WTC11 (cell line): ENCODE data around the gene TRAIP. TPM values are rescaled to one million over a fixed set of nuclear protein-coding genes. Genes with fewer than 3 reads are reported as not detected.

Experiments
- ATAC-seq: fragments of 200-7000 bp; cut with Tn5 transposase; 2 replicates; pipeline ENCODE4 v1.10.0; 2021; ENCODE audit warnings: mild to moderate bottlenecking, moderate library complexity
- CTCF ChIA-PET: fragments of 300-600 bp; sonication (Branson Sonifier 250); formaldehyde crosslinking; loops from one replicate; lab custom pipeline; 2021; ENCODE audit warnings: antibody characterized with exemption; lab: Charles Lee
- POLR2A ChIA-PET: fragments of 350-600 bp; sonication (Branson Sonifier 250); formaldehyde crosslinking; loops from one replicate; lab custom pipeline; 2021; ENCODE audit warnings: antibody characterized with exemption; lab: Charles Lee
- DNase-seq: peaks from one replicate; pipeline ENCODE4 v3.0.0; 2021; ENCODE audit warnings: low spot score
- H3K27ac Mint-ChIP-seq: 2 replicates; pipeline ENCODE4 v1.8.0; 2021; ENCODE audit warnings: mixed read lengths
- H3K27me3 Mint-ChIP-seq: 2 replicates; pipeline ENCODE4 v1.8.0; 2021; ENCODE audit warnings: low read depth, mild to moderate bottlenecking, moderate library complexity, mixed read lengths
- H3K36me3 Mint-ChIP-seq: 2 replicates; pipeline ENCODE4 v1.8.0; 2021; ENCODE audit warnings: mixed read lengths
- H3K4me1 Mint-ChIP-seq: 2 replicates; pipeline ENCODE4 v1.8.0; 2022; ENCODE audit warnings: mixed read lengths
- H3K4me3 Mint-ChIP-seq: 2 replicates; pipeline ENCODE4 v1.8.0; 2021; ENCODE audit warnings: mild to moderate bottlenecking, moderate library complexity, mixed read lengths
- H3K9me3 Mint-ChIP-seq: 2 replicates; pipeline ENCODE4 v1.8.0; 2021; ENCODE audit warnings: mixed read lengths
- ELF4 ChIP-seq: sonication (generic); formaldehyde crosslinking; IDR thresholded peaks from 2 replicates; pipeline ENCODE4 v1.8.1; 2022; ENCODE audit warnings: low read depth, mild to moderate bottlenecking, moderate library complexity, missing genetic modification reagents
- FOXK1 ChIP-seq: sonication (generic); formaldehyde crosslinking; IDR thresholded peaks from 2 replicates; pipeline ENCODE4 v1.8.0; 2022; ENCODE audit warnings: mild to moderate bottlenecking, moderate library complexity, missing genetic modification reagents
- GABPB1 ChIP-seq: sonication (generic); formaldehyde crosslinking; IDR thresholded peaks from 2 replicates; pipeline ENCODE4 v1.8.1; 2023; ENCODE audit warnings: mild to moderate bottlenecking, missing genetic modification reagents
- HMGXB4 ChIP-seq: sonication (generic); formaldehyde crosslinking; IDR thresholded peaks from 2 replicates; pipeline ENCODE4 v1.8.1; 2023; ENCODE audit warnings: mild to moderate bottlenecking, moderate library complexity, missing genetic modification reagents
- IRF2 ChIP-seq: sonication (generic); formaldehyde crosslinking; IDR thresholded peaks from 2 replicates; pipeline ENCODE4 v1.8.0; 2022; ENCODE audit warnings: low read depth, missing genetic modification reagents, borderline replicate concordance
- JAZF1 ChIP-seq: fragments of 250-450 bp; sonication (Bioruptor Pico); IDR thresholded peaks from 2 replicates; pipeline ENCODE4 v1.9.0; 2021; ENCODE audit warnings: moderate library complexity, mild to moderate bottlenecking, inconsistent platforms
- JUN ChIP-seq: sonication (generic); formaldehyde crosslinking; IDR thresholded peaks from 2 replicates; pipeline ENCODE4 v1.8.0; 2023; ENCODE audit warnings: mild to moderate bottlenecking, missing genetic modification reagents
- OVOL2 ChIP-seq: fragments of 250-450 bp; sonication (Bioruptor Pico); IDR thresholded peaks from 2 replicates; pipeline ENCODE4 v1.9.0; 2021; ENCODE audit warnings: mild to moderate bottlenecking, borderline replicate concordance
- PRDM15 ChIP-seq: sonication (generic); formaldehyde crosslinking; IDR thresholded peaks from 2 replicates; pipeline ENCODE4 v1.8.0; 2022; ENCODE audit warnings: missing genetic modification reagents
- RELA ChIP-seq: sonication (generic); formaldehyde crosslinking; IDR thresholded peaks from 2 replicates; pipeline ENCODE4 v1.8.1; 2022; ENCODE audit warnings: missing genetic modification reagents, mild to moderate bottlenecking, borderline replicate concordance
- RORB ChIP-seq: fragments of 250-450 bp; sonication (Bioruptor Pico); IDR thresholded peaks from 2 replicates; pipeline ENCODE4 v1.9.0; 2021; ENCODE audit warnings: mild to moderate bottlenecking
- ZBTB21 ChIP-seq: sonication (generic); formaldehyde crosslinking; IDR thresholded peaks from 2 replicates; pipeline ENCODE4 v1.8.1; 2023; ENCODE audit warnings: mild to moderate bottlenecking, missing genetic modification reagents, borderline replicate concordance
- ZNF138 ChIP-seq: sonication (generic); formaldehyde crosslinking; conservative IDR thresholded peaks from 2 replicates; pipeline ENCODE4 v1.8.1; 2022; ENCODE audit warnings: mild to moderate bottlenecking, moderate library complexity, missing genetic modification reagents
- ZNF317 ChIP-seq: sonication (generic); formaldehyde crosslinking; IDR thresholded peaks from 2 replicates; pipeline ENCODE4 v1.8.1; 2023; ENCODE audit warnings: low read depth, mild to moderate bottlenecking, moderate library complexity, missing genetic modification reagents, borderline replicate concordance
- ZNF416 ChIP-seq: fragments of 250-450 bp; sonication (Bioruptor Pico); IDR thresholded peaks from 2 replicates; pipeline ENCODE4 v1.9.0; 2021; ENCODE audit warnings: mild to moderate bottlenecking, inconsistent platforms
- total RNA-seq: library from RNA; stranded (reverse); gene quantifications from 3 replicates; pipeline ENCODE4 v1.2.3, GENCODE V29; 2021
- TF ChIP-seq, protein P1 (sequence below): sonication (generic); formaldehyde crosslinking; IDR thresholded peaks from 2 replicates; pipeline ENCODE4 v1.8.0; 2022; ENCODE audit warnings: mild to moderate bottlenecking, missing genetic modification reagents
- TF ChIP-seq, protein P2 (sequence below): fragments of 200-600 bp; IDR thresholded peaks from 2 replicates; pipeline ENCODE4 v1.8.0; 2022; ENCODE audit warnings: antibody characterized with exemption
- TF ChIP-seq, protein P3 (sequence below): sonication (generic); formaldehyde crosslinking; IDR thresholded peaks from 2 replicates; pipeline ENCODE4 v1.8.1; 2023; ENCODE audit warnings: mild to moderate bottlenecking, missing genetic modification reagents, moderate library complexity
- TF ChIP-seq, protein P4 (sequence below): sonication (generic); formaldehyde crosslinking; IDR thresholded peaks from 2 replicates; pipeline ENCODE4 v1.8.1; 2023; ENCODE audit warnings: mild to moderate bottlenecking, missing genetic modification reagents, borderline replicate concordance
- TF ChIP-seq, protein P5 (sequence below): fragments of 250-450 bp; sonication (Bioruptor Pico); IDR thresholded peaks from 2 replicates; pipeline ENCODE4 v2.1.2; 2022; ENCODE audit warnings: mild to moderate bottlenecking, moderate library complexity

The TRAIP gene
- total RNA-seq, 1 experiment from 2014 or later = 25.9 TPM

- Mint-ChIP-seq H3K27ac (no peak overlapping the region), H3K9me3 (0 out of 2 replicates have a peak, but pooled peaks cover 3% of the 10 kb centered on the region), H3K4me3 (no peak overlapping the region), H3K27me3 (no peaks in the 10 kb centered on the region), H3K4me1 (peaks cover 17% of the 10 kb centered on the region), H3K36me3 (peaks cover 42% of the 10 kb centered on the region)
- POLR2A ChIA-PET = interaction anchor here (0.7 to 1.1 kb wide), 3 partner anchors 32 to 37 kb away, joined by 3 to 11 read pairs (median 4); partner anchors contain the start of gene INKA1
- CTCF ChIA-PET = interaction anchor here (0.6 to 7.3 kb wide), 48 partner anchors 9 to 378 kb away, joined by 3 to 207 read pairs (median 5); partner anchors contain the start of genes AMIGO3, GMPPB, INKA1 and IP6K1
- DNase-seq (peak; percentile 78), ATAC-seq (peak; percentile 54)
- TF ChIP-seq, protein P1, sequence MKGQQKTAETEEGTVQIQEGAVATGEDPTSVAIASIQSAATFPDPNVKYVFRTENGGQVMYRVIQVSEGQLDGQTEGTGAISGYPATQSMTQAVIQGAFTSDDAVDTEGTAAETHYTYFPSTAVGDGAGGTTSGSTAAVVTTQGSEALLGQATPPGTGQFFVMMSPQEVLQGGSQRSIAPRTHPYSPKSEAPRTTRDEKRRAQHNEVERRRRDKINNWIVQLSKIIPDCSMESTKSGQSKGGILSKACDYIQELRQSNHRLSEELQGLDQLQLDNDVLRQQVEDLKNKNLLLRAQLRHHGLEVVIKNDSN (CRISPR knock-in tag) = no peak
- TF ChIP-seq JAZF1 (CRISPR knock-in tag) (no peak), ZNF138 (CRISPR knock-in tag) (no peak)
- TF ChIP-seq, protein P2, sequence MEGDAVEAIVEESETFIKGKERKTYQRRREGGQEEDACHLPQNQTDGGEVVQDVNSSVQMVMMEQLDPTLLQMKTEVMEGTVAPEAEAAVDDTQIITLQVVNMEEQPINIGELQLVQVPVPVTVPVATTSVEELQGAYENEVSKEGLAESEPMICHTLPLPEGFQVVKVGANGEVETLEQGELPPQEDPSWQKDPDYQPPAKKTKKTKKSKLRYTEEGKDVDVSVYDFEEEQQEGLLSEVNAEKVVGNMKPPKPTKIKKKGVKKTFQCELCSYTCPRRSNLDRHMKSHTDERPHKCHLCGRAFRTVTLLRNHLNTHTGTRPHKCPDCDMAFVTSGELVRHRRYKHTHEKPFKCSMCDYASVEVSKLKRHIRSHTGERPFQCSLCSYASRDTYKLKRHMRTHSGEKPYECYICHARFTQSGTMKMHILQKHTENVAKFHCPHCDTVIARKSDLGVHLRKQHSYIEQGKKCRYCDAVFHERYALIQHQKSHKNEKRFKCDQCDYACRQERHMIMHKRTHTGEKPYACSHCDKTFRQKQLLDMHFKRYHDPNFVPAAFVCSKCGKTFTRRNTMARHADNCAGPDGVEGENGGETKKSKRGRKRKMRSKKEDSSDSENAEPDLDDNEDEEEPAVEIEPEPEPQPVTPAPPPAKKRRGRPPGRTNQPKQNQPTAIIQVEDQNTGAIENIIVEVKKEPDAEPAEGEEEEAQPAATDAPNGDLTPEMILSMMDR = peak; percentile 65
- TF ChIP-seq, protein P3, sequence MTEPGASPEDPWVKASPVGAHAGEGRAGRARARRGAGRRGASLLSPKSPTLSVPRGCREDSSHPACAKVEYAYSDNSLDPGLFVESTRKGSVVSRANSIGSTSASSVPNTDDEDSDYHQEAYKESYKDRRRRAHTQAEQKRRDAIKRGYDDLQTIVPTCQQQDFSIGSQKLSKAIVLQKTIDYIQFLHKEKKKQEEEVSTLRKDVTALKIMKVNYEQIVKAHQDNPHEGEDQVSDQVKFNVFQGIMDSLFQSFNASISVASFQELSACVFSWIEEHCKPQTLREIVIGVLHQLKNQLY (CRISPR knock-in tag) = no peak
- TF ChIP-seq, all 79 proteins: peak for 1
Measured at GRCh38 chr3:49839193-49839809, 17.1 kb downstream of the TRAIP start.

DNA sequence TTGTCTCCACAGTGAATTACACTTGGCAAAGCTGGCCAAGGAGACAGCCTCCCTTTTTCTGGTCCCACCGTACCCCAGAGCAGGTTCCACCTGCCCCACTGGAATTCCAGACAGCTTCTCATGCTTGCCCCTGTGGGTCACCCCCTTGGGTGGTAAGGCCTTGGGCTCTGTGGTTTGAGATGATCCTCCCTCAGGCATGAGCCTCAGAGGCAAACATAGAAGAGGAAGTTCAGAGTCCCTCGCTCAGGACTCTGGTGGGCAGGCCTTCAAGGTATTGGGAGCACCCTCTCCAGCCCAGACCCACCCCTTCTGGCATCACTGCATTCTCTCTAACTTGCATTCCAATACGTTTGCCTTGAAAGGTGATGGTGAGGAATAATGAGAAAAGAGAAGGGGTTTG, 25.0 kb downstream of the TRAIP start:
- POLR2A ChIA-PET = no interaction called here
- H3K36me3 Mint-ChIP-seq = peaks cover 37% of the 10 kb centered on the region
- CTCF ChIA-PET = interaction anchor here (0.7 to 0.9 kb wide), 4 partner anchors 10 to 131 kb away, joined by 3 to 7 read pairs (median 3); partner anchors contain the start of gene INKA1
- 0 out of 2 replicates have a peak, but pooled peaks cover 3% of the 10 kb centered on the region for H3K9me3 Mint-ChIP-seq
- no peak overlapping the region for H3K4me3 Mint-ChIP-seq
- no peaks in the 10 kb centered on the region for H3K27me3 Mint-ChIP-seq
- no peak overlapping the region for H3K27ac Mint-ChIP-seq
- H3K4me1 Mint-ChIP-seq = no peaks in the 10 kb centered on the region
- ATAC-seq = no peak
- DNase-seq = no peak
- TF ChIP-seq OVOL2 (CRISPR knock-in tag) (no peak), FOXK1 (CRISPR knock-in tag) (no peak), ZNF416 (CRISPR knock-in tag) (no peak), PRDM15 (CRISPR knock-in tag) (no peak), GABPB1 (no peak), ZNF317 (CRISPR knock-in tag) (no peak), HMGXB4 (CRISPR knock-in tag) (no peak), ELF4 (CRISPR knock-in tag) (no peak), IRF2 (CRISPR knock-in tag) (no peak), RELA (CRISPR knock-in tag) (no peak), ZBTB21 (no peak), RORB (no peak), JUN (CRISPR knock-in tag) (no peak)
- TF ChIP-seq, protein P4, sequence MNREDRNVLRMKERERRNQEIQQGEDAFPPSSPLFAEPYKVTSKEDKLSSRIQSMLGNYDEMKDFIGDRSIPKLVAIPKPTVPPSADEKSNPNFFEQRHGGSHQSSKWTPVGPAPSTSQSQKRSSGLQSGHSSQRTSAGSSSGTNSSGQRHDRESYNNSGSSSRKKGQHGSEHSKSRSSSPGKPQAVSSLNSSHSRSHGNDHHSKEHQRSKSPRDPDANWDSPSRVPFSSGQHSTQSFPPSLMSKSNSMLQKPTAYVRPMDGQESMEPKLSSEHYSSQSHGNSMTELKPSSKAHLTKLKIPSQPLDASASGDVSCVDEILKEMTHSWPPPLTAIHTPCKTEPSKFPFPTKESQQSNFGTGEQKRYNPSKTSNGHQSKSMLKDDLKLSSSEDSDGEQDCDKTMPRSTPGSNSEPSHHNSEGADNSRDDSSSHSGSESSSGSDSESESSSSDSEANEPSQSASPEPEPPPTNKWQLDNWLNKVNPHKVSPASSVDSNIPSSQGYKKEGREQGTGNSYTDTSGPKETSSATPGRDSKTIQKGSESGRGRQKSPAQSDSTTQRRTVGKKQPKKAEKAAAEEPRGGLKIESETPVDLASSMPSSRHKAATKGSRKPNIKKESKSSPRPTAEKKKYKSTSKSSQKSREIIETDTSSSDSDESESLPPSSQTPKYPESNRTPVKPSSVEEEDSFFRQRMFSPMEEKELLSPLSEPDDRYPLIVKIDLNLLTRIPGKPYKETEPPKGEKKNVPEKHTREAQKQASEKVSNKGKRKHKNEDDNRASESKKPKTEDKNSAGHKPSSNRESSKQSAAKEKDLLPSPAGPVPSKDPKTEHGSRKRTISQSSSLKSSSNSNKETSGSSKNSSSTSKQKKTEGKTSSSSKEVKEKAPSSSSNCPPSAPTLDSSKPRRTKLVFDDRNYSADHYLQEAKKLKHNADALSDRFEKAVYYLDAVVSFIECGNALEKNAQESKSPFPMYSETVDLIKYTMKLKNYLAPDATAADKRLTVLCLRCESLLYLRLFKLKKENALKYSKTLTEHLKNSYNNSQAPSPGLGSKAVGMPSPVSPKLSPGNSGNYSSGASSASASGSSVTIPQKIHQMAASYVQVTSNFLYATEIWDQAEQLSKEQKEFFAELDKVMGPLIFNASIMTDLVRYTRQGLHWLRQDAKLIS (CRISPR knock-in tag) = no peak
- TF ChIP-seq, protein P5, sequence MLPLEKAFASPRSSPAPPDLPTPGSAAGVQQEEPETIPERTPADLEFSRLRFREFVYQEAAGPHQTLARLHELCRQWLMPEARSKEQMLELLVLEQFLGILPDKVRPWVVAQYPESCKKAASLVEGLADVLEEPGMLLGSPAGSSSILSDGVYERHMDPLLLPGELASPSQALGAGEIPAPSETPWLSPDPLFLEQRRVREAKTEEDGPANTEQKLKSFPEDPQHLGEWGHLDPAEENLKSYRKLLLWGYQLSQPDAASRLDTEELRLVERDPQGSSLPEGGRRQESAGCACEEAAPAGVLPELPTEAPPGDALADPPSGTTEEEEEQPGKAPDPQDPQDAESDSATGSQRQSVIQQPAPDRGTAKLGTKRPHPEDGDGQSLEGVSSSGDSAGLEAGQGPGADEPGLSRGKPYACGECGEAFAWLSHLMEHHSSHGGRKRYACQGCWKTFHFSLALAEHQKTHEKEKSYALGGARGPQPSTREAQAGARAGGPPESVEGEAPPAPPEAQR (CRISPR knock-in tag) = no peak
